CMK (cell line): ENCODE data around the gene KIAA1755.
"Not testable (repeated sequence)": the region's sequence is repeated elsewhere in the genome, so short reads cannot be mapped to it uniquely, and the experiment has no call there.

Experiments used
- DNase-seq: peaks from one replicate; pipeline ENCODE4 v3.0.0-alpha.2; 2010; ENCODE audit warnings: low read depth

The KIAA1755 gene

GRCh38 chr20:38286586-38287531, 26.3 kb upstream of the KIAA1755 start:
- DNase-seq: no peak

DNA sequence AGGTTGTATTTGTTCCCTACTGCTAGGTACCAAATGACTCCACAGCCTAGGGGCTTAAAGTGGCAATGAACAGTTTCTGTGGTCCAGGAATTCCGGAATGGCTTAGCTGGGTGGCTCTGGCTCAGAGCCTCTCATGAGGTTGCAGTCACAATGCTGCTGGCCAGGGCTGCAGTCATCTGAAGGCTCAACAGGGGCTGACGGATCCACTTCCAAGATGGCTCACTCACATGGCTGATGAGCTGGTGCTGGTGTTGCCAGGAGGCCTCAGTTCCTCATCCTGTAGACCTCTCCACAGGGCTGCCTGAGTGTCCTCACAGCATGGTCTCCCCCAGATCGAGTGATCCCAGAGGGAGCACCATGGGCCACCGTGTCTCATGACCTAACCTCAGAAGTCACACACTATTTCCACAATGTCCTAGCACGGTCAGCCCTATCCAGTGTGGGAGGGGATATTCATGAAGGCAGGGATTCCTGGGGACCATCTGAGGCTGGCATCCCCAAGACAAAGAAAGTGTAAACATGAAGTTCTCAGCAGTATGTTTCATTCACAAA, 24.4 kb upstream of the KIAA1755 start:
- DNase-seq: no peak

- not testable (repeated sequence) for DNase-seq
These were observed 23.6 kb upstream of the KIAA1755 start for GRCh38 chr20:38284066-38284650.

GRCh38 chr20:38283236-38283635, 22.7 kb upstream of the KIAA1755 start:
- DNase-seq: no peak

DNA sequence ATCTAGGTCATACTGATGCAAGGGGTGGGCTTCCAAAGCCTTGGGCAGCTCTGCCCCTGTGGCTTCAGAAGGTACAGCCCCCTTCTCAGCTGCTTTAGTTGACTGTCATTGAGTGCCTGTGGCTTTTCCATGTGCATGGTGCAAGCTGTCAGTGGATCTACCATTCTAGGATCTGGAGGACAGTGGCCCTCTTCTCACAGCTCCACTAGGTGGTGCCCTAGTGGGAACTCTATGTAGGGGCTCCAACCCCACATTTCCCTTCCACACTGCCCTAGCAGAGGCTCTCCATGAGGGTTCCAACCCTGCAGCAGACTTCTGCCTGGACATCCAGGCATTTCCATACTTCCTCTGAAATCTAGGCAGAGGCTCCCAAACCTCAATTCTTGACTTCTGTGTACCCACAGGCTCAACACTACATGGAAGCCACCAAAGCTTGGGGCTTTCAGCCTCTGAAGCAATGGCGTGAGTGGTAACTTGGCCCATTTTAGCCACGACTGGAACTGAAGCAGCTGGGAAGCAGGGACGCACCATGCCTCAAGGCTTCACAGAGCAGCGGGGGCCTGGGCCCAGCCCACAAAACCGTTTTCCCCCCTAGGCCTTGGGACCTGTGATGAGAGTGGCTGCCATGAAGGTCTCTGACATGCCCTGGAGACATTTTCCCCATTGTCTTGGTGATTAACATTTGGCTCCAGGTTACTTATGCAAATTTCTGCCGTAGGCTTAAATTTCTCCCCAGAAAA, 20.8 kb upstream of the KIAA1755 start:
- DNase-seq: not testable (repeated sequence)

- no peak for DNase-seq
These were observed 18.2 kb upstream of the KIAA1755 start for GRCh38 chr20:38278763-38279162.

GRCh38 chr20:38278131-38278530, 17.6 kb upstream of the KIAA1755 start:
- DNase-seq: no peak

- DNase-seq: no peak
These were observed 17.2 kb upstream of the KIAA1755 start for GRCh38 chr20:38277691-38278090.

DNA sequence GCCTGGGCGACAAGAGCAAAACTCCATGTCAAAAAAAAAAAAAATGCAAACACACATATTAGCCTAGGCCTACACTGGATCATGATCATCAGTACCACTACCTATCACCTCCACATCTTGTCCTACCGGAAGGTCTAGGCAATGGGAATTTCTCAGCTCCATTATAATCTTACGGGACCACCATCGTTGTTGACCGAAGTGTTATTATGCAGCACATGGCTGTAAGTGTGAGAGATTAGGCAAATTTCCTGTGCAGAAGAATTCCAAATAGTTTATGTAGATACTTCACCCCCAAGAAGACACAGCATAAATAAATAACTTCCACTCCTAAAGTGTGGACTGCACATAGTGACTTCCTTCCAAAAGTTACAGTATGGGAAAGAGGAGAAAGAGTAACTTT, 16.8 kb upstream of the KIAA1755 start:
- DNase-seq: no peak

DNA sequence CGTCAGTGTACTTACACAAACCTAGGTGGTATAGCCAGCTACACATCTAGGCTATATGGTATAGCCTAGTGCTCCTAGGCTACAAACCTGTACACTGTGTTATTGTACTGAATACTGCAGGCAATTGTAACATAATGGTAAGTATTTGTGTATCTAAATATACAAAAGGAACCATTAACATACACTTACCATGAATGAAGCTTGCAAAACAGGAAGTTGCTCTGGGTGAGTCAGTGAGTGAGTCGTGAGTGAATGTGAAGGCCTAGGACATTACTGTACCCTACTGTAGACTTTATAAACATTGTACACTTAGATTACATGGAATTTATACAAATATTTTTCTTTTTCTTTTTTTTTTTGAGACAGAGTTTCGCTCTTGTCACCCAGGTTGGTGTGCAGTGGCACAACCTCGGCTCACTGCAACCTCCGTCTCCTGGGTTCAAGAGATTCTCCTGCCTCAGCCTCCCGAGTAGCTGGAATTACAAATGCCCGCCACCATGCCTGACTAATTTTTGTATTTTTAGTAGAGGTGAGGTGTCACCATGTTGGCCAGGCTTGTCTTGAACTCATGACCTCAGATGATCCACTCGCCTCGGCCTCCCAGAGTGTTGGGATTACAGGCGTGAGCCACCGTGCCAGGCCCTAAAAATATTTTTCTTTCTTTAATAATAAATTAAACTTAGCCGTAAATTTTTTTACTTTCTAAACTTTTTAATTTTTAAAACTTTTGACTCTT, 15.4 kb upstream of the KIAA1755 start:
- DNase-seq: no peak

DNA sequence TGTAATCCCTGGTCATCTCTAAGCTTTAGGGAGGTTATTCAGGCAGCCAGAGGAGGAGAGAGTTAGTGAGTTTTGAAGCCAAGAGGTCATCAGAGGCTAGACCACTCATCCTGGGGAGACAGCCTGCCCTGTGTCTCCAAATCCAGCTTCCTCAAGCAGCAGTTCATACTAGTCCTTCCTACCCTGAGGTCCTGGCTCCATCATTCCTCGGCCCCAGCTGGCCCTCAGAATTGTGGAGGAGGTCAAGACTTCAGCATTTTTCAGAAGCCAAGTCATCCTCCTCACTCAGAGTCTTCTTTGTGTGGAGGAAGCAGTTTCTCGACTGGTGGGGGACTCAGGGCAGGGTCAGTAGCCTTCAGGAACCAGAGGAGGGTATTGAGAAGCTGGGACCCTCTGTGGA, 12.4 kb upstream of the KIAA1755 start:
- no peak for DNase-seq

- no peak for DNase-seq
These were observed 11.9 kb upstream of the KIAA1755 start for GRCh38 chr20:38272398-38272797.

- no peak for DNase-seq
These were observed 11.1 kb upstream of the KIAA1755 start for GRCh38 chr20:38271608-38272120.

DNA sequence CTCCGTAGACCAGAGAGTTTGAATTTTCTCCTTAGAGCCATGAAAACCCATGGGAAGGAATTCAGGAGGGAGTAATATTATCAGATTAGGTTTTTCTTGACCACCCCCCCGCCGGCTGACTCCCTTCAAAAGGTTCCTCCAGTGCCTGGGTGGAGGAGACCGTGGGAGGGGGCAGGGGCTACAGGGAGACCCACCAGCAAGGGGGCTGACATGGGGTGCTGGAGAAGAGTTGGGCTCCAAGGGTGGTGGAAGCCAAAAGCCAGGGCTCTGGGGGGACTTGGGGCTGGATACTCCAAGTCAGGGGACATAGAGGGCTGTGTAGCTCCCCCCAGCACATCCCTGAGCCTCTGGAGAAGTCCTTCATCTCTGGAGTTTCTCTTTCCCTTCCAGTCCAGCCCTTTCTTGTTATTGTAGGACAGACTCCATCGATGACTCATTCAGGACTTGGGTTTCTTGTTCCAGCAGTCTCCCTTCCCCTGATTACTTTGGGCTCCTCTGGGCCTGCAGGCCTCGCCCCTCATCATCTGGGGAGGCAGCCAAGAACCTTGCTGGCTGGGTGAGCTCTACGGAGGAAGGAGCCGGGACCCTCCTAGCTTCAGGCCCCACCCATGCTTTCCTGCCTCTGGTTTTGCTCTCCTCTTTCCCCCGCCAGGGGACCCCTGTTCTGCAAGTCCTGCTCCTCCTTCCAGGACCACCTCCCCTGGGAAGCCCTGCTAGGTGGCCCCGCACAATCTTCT, 10.5 kb upstream of the KIAA1755 start:
- no peak for DNase-seq

DNA sequence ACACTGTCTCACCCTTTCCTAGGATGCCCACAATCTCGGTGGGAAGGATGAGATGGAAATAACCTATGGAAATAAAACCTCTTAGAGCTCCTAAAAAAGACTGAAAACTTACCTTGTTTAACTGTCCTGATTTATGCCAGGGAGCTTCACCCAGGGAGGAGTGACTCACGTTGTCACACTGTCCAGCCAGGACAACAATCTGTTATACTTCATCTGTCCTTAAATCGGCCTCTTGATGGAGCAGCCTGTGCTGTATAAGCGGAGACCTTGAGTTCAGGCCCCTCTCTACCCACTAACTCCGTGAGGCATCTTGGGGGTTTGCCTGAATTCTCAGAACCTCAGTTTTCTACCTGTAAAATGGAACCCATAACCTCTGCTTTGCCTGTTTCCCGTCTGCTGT, 9.2 kb upstream of the KIAA1755 start:
- DNase-seq: no peak

- DNase-seq: no peak
These were observed 8.5 kb upstream of the KIAA1755 start for GRCh38 chr20:38269040-38269439.

GRCh38 chr20:38267901-38268514, 7.5 kb upstream of the KIAA1755 start:
- DNase-seq: no peak

GRCh38 chr20:38267296-38267695, 6.8 kb upstream of the KIAA1755 start:
- DNase-seq: no peak

DNA sequence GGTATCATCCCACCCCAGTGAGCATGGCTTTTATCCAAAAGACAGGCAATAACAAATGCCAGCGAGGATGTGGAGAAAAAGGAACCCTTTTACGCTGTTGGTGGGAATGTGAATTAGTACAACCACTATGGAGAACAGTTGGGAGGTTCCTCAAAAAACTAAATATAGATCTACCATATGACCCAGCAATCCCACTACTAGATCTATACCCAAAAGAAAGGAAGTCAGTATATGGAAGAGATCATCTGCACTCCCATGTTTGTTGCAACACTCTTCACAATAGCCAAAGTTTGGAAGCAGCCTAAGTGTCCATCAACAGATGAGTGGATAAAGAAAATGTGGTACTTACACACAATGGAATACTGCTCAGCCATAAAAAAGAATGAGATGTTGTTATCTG, 5.9 kb upstream of the KIAA1755 start:
- no peak for DNase-seq

DNA sequence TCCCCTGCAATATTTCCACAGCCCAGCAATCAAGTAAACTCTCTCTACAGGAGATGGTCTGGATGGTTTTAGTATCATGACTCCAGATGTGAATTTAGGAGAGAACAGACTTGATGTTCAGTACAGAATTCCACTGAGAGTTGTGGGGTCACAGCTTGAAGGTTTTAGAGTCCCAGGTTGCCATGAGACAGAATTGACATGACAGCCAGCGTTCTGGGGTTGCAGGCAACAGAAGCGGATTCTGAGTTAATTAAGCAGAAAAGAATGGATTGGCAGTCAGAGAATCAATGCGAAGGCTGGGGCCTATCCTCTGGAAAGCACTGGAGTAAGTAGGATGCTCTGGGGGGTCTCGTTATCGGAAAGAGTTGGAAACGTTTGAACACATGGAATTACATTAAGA, 2.4 kb upstream of the KIAA1755 start:
- DNase-seq: no peak

DNA sequence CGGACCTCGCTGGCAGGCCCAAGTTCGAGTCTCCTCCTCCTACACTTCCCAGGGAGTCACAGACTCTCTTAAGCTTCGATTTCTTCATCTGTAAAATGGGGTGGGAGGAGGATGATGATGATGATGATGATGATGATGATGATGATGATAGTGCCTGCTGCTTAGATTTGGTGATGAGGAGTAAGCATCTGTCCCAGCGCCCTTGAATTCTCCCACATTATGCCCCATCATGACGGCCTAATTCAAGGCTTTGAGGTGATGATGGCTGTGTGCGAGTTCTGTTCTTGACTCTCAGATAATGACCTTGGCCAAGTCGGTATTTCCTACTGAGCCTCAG, 487 bp upstream of the KIAA1755 start:
- DNase-seq: no peak
